SK-N-SH treated with all-trans-retinoic acid at 6 μM for 48 hours (cell line): Measurements from ENCODE around the gene PRR20B.
"Not testable (repeated sequence)": the region's sequence is repeated elsewhere in the genome, so short reads cannot be mapped to it uniquely, and the experiment has no call there.

Experiments
- ISL1 ChIP-seq: fragments of 250-450 bp; sonication (Bioruptor Pico); IDR thresholded peaks from 2 replicates; pipeline ENCODE4 v2.1.2; 2022; ENCODE audit warnings: mild to moderate bottlenecking, moderate library complexity
- OSR1 ChIP-seq: fragments of 250-450 bp; sonication (Bioruptor Pico); IDR thresholded peaks from 2 replicates; pipeline ENCODE4 v1.8.0; 2022; ENCODE audit warnings: moderate library complexity, mild to moderate bottlenecking, inconsistent platforms
- PPARA ChIP-seq: fragments of 250-450 bp; sonication (Bioruptor Pico); IDR thresholded peaks from 2 replicates; pipeline ENCODE4 v1.5.0; 2020; ENCODE audit warnings: mild to moderate bottlenecking, borderline replicate concordance
- RARB ChIP-seq: fragments of 250-450 bp; sonication (Bioruptor Pico); IDR thresholded peaks from 2 replicates; pipeline ENCODE4 v1.8.0; 2021; ENCODE audit warnings: mild to moderate bottlenecking, moderate library complexity
- SNAI2 ChIP-seq: fragments of 250-450 bp; sonication (Bioruptor Pico); IDR thresholded peaks from 2 replicates; pipeline ENCODE4 v1.5.0; 2020; ENCODE audit warnings: mild to moderate bottlenecking, moderate library complexity
- ZFP3 ChIP-seq: fragments of 250-450 bp; sonication (Bioruptor Pico); IDR thresholded peaks from 2 replicates; pipeline ENCODE4 v1.5.0; 2020; ENCODE audit warnings: mild to moderate bottlenecking, moderate library complexity
- ZNF565 ChIP-seq: fragments of 450-650 bp; formaldehyde crosslinking; conservative IDR thresholded peaks from 2 replicates; pipeline ENCODE4 v1.5.0; 2020; ENCODE audit warnings: low read depth, mild to moderate bottlenecking, moderate library complexity
- ZNF70 ChIP-seq: fragments of 450-650 bp; formaldehyde crosslinking; IDR thresholded peaks from 2 replicates; pipeline ENCODE4 v1.5.0; 2020; ENCODE audit warnings: mild to moderate bottlenecking, moderate library complexity
- TF ChIP-seq, protein P1 (sequence below): fragments of 250-450 bp; sonication (Bioruptor Pico); IDR thresholded peaks from 2 replicates; pipeline ENCODE4 v1.5.1; 2020; ENCODE audit warnings: low read depth, mild to moderate bottlenecking, moderate library complexity

- TF ChIP-seq OSR1; ZFP3 (CRISPR knock-in tag); ZNF70 (CRISPR knock-in tag); ZNF565 (CRISPR knock-in tag); RARB (CRISPR knock-in tag); SNAI2; PPARA (CRISPR knock-in tag); ISL1 (CRISPR knock-in tag): not testable (repeated sequence)
- TF ChIP-seq, protein P1, sequence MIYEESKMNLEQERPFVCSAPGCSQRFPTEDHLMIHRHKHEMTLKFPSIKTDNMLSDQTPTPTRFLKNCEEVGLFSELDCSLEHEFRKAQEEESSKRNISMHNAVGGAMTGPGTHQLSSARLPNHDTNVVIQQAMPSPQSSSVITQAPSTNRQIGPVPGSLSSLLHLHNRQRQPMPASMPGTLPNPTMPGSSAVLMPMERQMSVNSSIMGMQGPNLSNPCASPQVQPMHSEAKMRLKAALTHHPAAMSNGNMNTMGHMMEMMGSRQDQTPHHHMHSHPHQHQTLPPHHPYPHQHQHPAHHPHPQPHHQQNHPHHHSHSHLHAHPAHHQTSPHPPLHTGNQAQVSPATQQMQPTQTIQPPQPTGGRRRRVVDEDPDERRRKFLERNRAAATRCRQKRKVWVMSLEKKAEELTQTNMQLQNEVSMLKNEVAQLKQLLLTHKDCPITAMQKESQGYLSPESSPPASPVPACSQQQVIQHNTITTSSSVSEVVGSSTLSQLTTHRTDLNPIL (CRISPR knock-in tag): not testable (repeated sequence)
Measured at GRCh38 chr13:57166897-57167296, 19.6 kb downstream of the PRR20B start, which contains the start of gene PRR20E.
